ENCODE results near the gene PKHD1. TPM values are rescaled to one million over a fixed set of nuclear protein-coding genes. Genes with fewer than 3 reads are reported as not detected.

The PKHD1 gene
- total RNA-seq, 1 donor from 2014 or later: 0.03 TPM

- no peak overlapping the region for H3K27ac Mint-ChIP-seq (ENCODE audit: unreplicated experiment)
- H3K4me1 Mint-ChIP-seq (ENCODE audit: unreplicated experiment): no peaks in the 10 kb centered on the region
- H3K9me3 Mint-ChIP-seq (ENCODE audit: unreplicated experiment): no peaks in the 10 kb centered on the region
- H3K27me3 Mint-ChIP-seq (ENCODE audit: unreplicated experiment): no peaks in the 10 kb centered on the region
- TF ChIP-seq CTCF (IDR thresholded peaks at IDR 0.05; ENCODE audit: unreplicated experiment): no peak
- H3K36me3 Mint-ChIP-seq (ENCODE audit: low read depth, unreplicated experiment): no peaks in the 10 kb centered on the region
- DNase-seq (ENCODE audit: low spot score): no peak
- no peak overlapping the region for H3K4me3 Mint-ChIP-seq (ENCODE audit: unreplicated experiment)
Observed at GRCh38 chr6:52125572-52125971, 38.2 kb upstream of the PKHD1 start.

- TF ChIP-seq CTCF (IDR thresholded peaks at IDR 0.05; ENCODE audit: unreplicated experiment): no peak
- Mint-ChIP-seq H3K27ac (ENCODE audit: unreplicated experiment) (no peak overlapping the region), H3K4me3 (ENCODE audit: unreplicated experiment) (no peak overlapping the region), H3K9me3 (ENCODE audit: unreplicated experiment) (no peaks in the 10 kb centered on the region), H3K36me3 (ENCODE audit: low read depth, unreplicated experiment) (no peaks in the 10 kb centered on the region), H3K4me1 (ENCODE audit: unreplicated experiment) (no peaks in the 10 kb centered on the region), H3K27me3 (ENCODE audit: unreplicated experiment) (no peaks in the 10 kb centered on the region)
- no peak for DNase-seq (ENCODE audit: low spot score)
Observed at GRCh38 chr6:52125139-52125538, 37.7 kb upstream of the PKHD1 start.

- Mint-ChIP-seq H3K27me3 (ENCODE audit: unreplicated experiment) (no peaks in the 10 kb centered on the region), H3K27ac (ENCODE audit: unreplicated experiment) (no peak overlapping the region), H3K36me3 (ENCODE audit: low read depth, unreplicated experiment) (no peaks in the 10 kb centered on the region), H3K9me3 (ENCODE audit: unreplicated experiment) (no peaks in the 10 kb centered on the region), H3K4me3 (ENCODE audit: unreplicated experiment) (no peak overlapping the region), H3K4me1 (ENCODE audit: unreplicated experiment) (no peaks in the 10 kb centered on the region)
- no peak for DNase-seq (ENCODE audit: low spot score)
- TF ChIP-seq CTCF (IDR thresholded peaks at IDR 0.05; ENCODE audit: unreplicated experiment): no peak
Observed at GRCh38 chr6:52124126-52125121, 37.0 kb upstream of the PKHD1 start.

DNA sequence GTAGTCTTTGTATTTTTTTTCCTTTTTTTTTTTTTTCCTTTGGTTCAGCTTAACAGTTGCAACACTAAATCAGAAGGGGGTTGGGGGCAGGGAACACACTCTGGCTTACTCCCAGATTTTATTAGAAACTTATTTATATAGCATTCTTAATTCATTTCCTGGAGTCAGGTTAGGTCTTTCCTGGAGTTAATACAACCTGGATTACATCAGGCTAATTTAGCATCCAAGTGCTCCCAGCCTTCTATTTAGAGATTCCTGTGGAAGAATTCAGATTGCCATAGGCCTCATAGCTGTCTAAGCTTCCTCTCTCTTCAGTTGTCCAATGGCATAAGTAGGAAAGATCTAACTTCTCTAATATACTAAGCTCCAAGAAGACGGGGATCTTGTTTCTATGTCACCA is 35.8 kb upstream of the PKHD1 start:
- TF ChIP-seq CTCF (IDR thresholded peaks at IDR 0.05; ENCODE audit: unreplicated experiment): no peak
- Mint-ChIP-seq H3K9me3 (ENCODE audit: unreplicated experiment) (no peaks in the 10 kb centered on the region), H3K4me3 (ENCODE audit: unreplicated experiment) (no peak overlapping the region), H3K27ac (ENCODE audit: unreplicated experiment) (no peak overlapping the region), H3K4me1 (ENCODE audit: unreplicated experiment) (no peaks in the 10 kb centered on the region), H3K27me3 (ENCODE audit: unreplicated experiment) (peaks cover 4% of the 10 kb centered on the region), H3K36me3 (ENCODE audit: low read depth, unreplicated experiment) (peaks cover 5% of the 10 kb centered on the region)
- no peak for DNase-seq (ENCODE audit: low spot score)

- DNase-seq (ENCODE audit: low spot score): no peak
- Mint-ChIP-seq H3K4me1 (ENCODE audit: unreplicated experiment) (no peaks in the 10 kb centered on the region), H3K36me3 (ENCODE audit: low read depth, unreplicated experiment) (peaks cover 8% of the 10 kb centered on the region), H3K27ac (ENCODE audit: unreplicated experiment) (no peak overlapping the region), H3K27me3 (ENCODE audit: unreplicated experiment) (peaks cover 4% of the 10 kb centered on the region), H3K4me3 (ENCODE audit: unreplicated experiment) (no peak overlapping the region), H3K9me3 (ENCODE audit: unreplicated experiment) (no peaks in the 10 kb centered on the region)
- TF ChIP-seq CTCF (IDR thresholded peaks at IDR 0.05; ENCODE audit: unreplicated experiment): no peak
Observed at GRCh38 chr6:52117352-52117751, 29.9 kb upstream of the PKHD1 start.

Data from endothelial cell (in vitro differentiated cells).